GM12878 (cell line): ENCODE results near the gene HPSE2. TPM values are rescaled to one million over a fixed set of nuclear protein-coding genes. Genes with fewer than 3 reads are reported as not detected.

Source experiments
- ATAC-seq: fragments of 200-7000 bp; cut with Tn5 transposase; 3 replicates; pipeline ENCODE4 v1.9.1; 2020; ENCODE audit warnings: mild to moderate bottlenecking, moderate library complexity
- BruUV-seq: library from RNA; stranded (reverse); fragments of 400-500 nt; replicated peaks from 2 replicates; lab custom pipeline; 2021; lab: Mats Ljungman, UMichigan
- CTCF ChIA-PET: fragments of 300-600 bp; sonication (Branson Sonifier 250); formaldehyde crosslinking; extraction: SDS; loops from one replicate; lab custom pipeline; 2021; ENCODE audit warnings: inconsistent platforms; lab: Yijun Ruan, JAX
- POLR2A ChIA-PET: fragments of 350-600 bp; formaldehyde crosslinking; extraction: SDS; loops from one replicate; lab custom pipeline; 2021; ENCODE audit warnings: inconsistent platforms; lab: Charles Lee
- RAD21 ChIA-PET: fragments of 300-600 bp; sonication (Branson Sonifier 250); formaldehyde crosslinking; loops from one replicate; lab custom pipeline; 2023; ENCODE audit warnings: antibody characterized with exemption; ENCODE audit not compliant: unreplicated experiment; lab: Charles Lee
- SMC1A ChIA-PET: fragments of 300-600 bp; sonication (Branson Sonifier 250); formaldehyde crosslinking; loops from one replicate; lab custom pipeline; 2023; ENCODE audit not compliant: unreplicated experiment, uncharacterized antibody; lab: Charles Lee
- DNase-seq: peaks from one replicate; pipeline ENCODE4 v3.0.0-alpha.2; 2011; ENCODE audit warnings: low read depth, low spot score
- FAIRE-seq: peaks from 3 replicates; lab custom pipeline; 2011; peaks lifted over from hg19 to GRCh38; lab: Jason Lieb, UNC
- H2AFZ ChIP-seq: 2 replicates; pipeline ENCODE4 v1.6.0; 2011; ENCODE audit warnings: low read depth, low read length, control low read depth; ENCODE audit not compliant: control insufficient read depth
- H3K27ac ChIP-seq: 2 replicates; pipeline ENCODE4 v1.5.1; 2011; ENCODE audit warnings: control low read depth; ENCODE audit not compliant: control insufficient read depth, insufficient read depth
- H3K27me3 ChIP-seq, 2 experiments: replicated peaks in 1 of 2; 2 replicates each; pipeline versions ENCODE4 v1.6.0 to v1.6.1; 2011; ENCODE audit warnings: low read length in 1 of 2; ENCODE audit not compliant: control insufficient read depth in 2 of 2, insufficient read depth in 2 of 2
- H3K36me3 ChIP-seq, 2 experiments: 2 replicates each; pipeline ENCODE4 v1.5.1; 2011; ENCODE audit warnings: low read length in 1 of 2; ENCODE audit not compliant: control insufficient read depth in 2 of 2, insufficient read depth in 2 of 2
- H3K4me1 ChIP-seq: 2 replicates; pipeline ENCODE4 v1.6.1; 2011; ENCODE audit warnings: mild to moderate bottlenecking, low read length, moderate library complexity, mixed read lengths; ENCODE audit not compliant: control insufficient read depth, insufficient read depth
- H3K4me2 ChIP-seq: 2 replicates; pipeline ENCODE4 v1.6.0; 2011; ENCODE audit warnings: control low read depth; ENCODE audit not compliant: control insufficient read depth, insufficient read depth
- H3K4me3 ChIP-seq: fragments of 200-600 bp; sonication (generic); 2 replicates; pipeline ENCODE4 v1.5.1; 2016
- H3K79me2 ChIP-seq: 2 replicates; pipeline ENCODE4 v1.6.0; 2011; ENCODE audit warnings: low read length; ENCODE audit not compliant: control insufficient read depth, insufficient read depth
- H3K9ac ChIP-seq: 2 replicates; pipeline ENCODE4 v1.8.0; 2011; ENCODE audit warnings: low read length, control low read depth, mixed read lengths; ENCODE audit not compliant: control insufficient read depth, insufficient read depth
- H3K9me3 ChIP-seq: replicated peaks from 3 replicates; pipeline ENCODE4 v1.5.1; 2011; ENCODE audit warnings: mild to moderate bottlenecking, low read length; ENCODE audit not compliant: control insufficient read depth, insufficient read depth
- H4K20me1 ChIP-seq: 2 replicates; pipeline ENCODE4 v1.6.0; 2011; ENCODE audit not compliant: control insufficient read depth, insufficient read depth
- FOXM1 ChIP-seq: IDR thresholded peaks from 2 replicates; pipeline ENCODE4 v1.6.1; 2012; ENCODE audit warnings: low read depth, mild to moderate bottlenecking, inconsistent platforms, low read length, moderate library complexity
- HCFC1 ChIP-seq: fragments of 150-350 bp; IDR thresholded peaks from 2 replicates; pipeline ENCODE4 v1.6.1; 2014; ENCODE audit warnings: low read length
- RAD21 ChIP-seq: IDR thresholded peaks from 2 replicates; pipeline ENCODE4 v1.6.1; 2011; ENCODE audit warnings: mild to moderate bottlenecking, low read depth, low read length, moderate library complexity; ENCODE audit not compliant: insufficient read depth
- STAT3 ChIP-seq: IDR thresholded peaks from 2 replicates; pipeline ENCODE4 v1.6.1; 2011; ENCODE audit warnings: low read depth, low read length, improper control_type of control experiment
- WGBS: methylation state at CpG from one replicate; pipeline ENCODE4 v1.1.6; 2016; ENCODE audit warnings: low lambda C conversion rate; ENCODE audit not compliant: insufficient replicate concordance, insufficient coverage; ENCODE audit errors: missing lambda C conversion rate; 5-methylcytosine and 5-hydroxymethylcytosine counted together
- in situ Hi-C: fragments of 300-500 bp; cut with MboI; formaldehyde crosslinking; loops from 9 replicates; pipeline ENCODE4 v1.14.3; 2018; ENCODE audit warnings: mixed read lengths
- intact Hi-C: fragments of 100-400 bp; cut with micrococcal nuclease; formaldehyde crosslinking; loops from one replicate; pipeline ENCODE4 v1.14.2; 2022; ENCODE audit not compliant: unreplicated experiment
- polyA plus RNA-seq, 11 experiments: library from polyadenylated mRNA; depleted of rRNA in 4 of 11; unstranded in 6 of 11; stranded (reverse) in 5 of 11; fragments of >200 nt; fragmentation: Nextera tagmentation in 4 of 11; fragmentation: Illumina TruSeq in 1 of 11; extraction: Ambion mirVana in 4 of 11; extraction: Trizol in 1 of 11; gene quantifications; 1 replicate in 1 of 11; 2 replicates in 10 of 11; pipeline versions ENCODE4 v1.2.1 to v1.2.3, GENCODE V29; 2011 to 2016; ENCODE audit warnings: inconsistent platforms in 2 of 11, missing spikeins in 2 of 11, low read depth in 1 of 11
- total RNA-seq, 4 experiments: library from RNA; depleted of rRNA in 3 of 4; stranded (reverse); fragments of >200 nt in 3 of 4; fragmentation: Illumina TruSeq in 1 of 4; extraction: Trizol in 1 of 4; gene quantifications; 2 replicates each; pipeline versions ENCODE4 v1.2.1 to v1.2.3, GENCODE V29; 2013 to 2021
- TF ChIP-seq, protein P1 (sequence below), 3 experiments: IDR thresholded peaks in 2 of 3; conservative IDR thresholded peaks in 1 of 3; 2 replicates each; pipeline ENCODE4 v1.5.1; 2011; ENCODE audit warnings: low read depth in 3 of 3, low read length in 3 of 3, mild to moderate bottlenecking in 3 of 3, control low read depth in 2 of 3, moderate library complexity in 2 of 3, inconsistent platforms in 1 of 3, mixed read lengths in 1 of 3; ENCODE audit not compliant: control insufficient read depth in 2 of 3, insufficient read depth in 1 of 3; ENCODE audit errors: extremely low read depth in 1 of 3
- TF ChIP-seq, protein P2 (sequence below): IDR thresholded peaks from 2 replicates; pipeline ENCODE4 v1.6.1; 2012; ENCODE audit warnings: low read depth, low read length, improper control_type of control experiment

Gene HPSE2
- total and polyA plus RNA-seq, 10 of the 15 experiments (the other 5 are each of a cell fraction or from before 2014, with no cell fraction given): 0.06 TPM; not detected in 9

- BruUV-seq: no TSS peak
- Histone ChIP-seq H3K27ac (no peak overlapping the region), H3K27me3 (no peaks in the 10 kb centered on the region), H3K79me2 (no peaks in the 10 kb centered on the region), H3K9ac (no peak overlapping the region), H3K4me1 (no peaks in the 10 kb centered on the region), H3K36me3 (no peaks in the 10 kb centered on the region), H3K9me3 (no peaks in the 10 kb centered on the region), H4K20me1 (no peaks in the 10 kb centered on the region), H2AFZ (no peak overlapping the region), H3K4me2 (no peak overlapping the region), H3K4me3 (no peak overlapping the region)
- intact Hi-C loops: loop anchor here (1.0 kb wide), 1 partner anchor 529 kb away; no protein-coding TSS in a partner anchor
- no peak for ATAC-seq
- no peak for TF ChIP-seq FOXM1
- TF ChIP-seq, protein P1, sequence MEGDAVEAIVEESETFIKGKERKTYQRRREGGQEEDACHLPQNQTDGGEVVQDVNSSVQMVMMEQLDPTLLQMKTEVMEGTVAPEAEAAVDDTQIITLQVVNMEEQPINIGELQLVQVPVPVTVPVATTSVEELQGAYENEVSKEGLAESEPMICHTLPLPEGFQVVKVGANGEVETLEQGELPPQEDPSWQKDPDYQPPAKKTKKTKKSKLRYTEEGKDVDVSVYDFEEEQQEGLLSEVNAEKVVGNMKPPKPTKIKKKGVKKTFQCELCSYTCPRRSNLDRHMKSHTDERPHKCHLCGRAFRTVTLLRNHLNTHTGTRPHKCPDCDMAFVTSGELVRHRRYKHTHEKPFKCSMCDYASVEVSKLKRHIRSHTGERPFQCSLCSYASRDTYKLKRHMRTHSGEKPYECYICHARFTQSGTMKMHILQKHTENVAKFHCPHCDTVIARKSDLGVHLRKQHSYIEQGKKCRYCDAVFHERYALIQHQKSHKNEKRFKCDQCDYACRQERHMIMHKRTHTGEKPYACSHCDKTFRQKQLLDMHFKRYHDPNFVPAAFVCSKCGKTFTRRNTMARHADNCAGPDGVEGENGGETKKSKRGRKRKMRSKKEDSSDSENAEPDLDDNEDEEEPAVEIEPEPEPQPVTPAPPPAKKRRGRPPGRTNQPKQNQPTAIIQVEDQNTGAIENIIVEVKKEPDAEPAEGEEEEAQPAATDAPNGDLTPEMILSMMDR (IDR thresholded peaks at IDR 0.05 in 2 of 3, conservative IDR thresholded peaks at IDR 0.05 in 1 of 3; ENCODE audit: control insufficient read depth in 2 of 3, extremely low read depth in 1 of 3, insufficient read depth in 1 of 3, low read depth in 3 of 3, low read length in 3 of 3): peak; percentile 24 to 33 (median 29); a peak in 4 of 6 replicates
- no peak for TF ChIP-seq HCFC1
- no peak for TF ChIP-seq STAT3
- peak; percentile 57 for TF ChIP-seq RAD21
- TF ChIP-seq, protein P2, sequence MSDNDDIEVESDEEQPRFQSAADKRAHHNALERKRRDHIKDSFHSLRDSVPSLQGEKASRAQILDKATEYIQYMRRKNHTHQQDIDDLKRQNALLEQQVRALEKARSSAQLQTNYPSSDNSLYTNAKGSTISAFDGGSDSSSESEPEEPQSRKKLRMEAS: no peak
- ChIA-PET RAD21 (no interaction called here), CTCF (interaction anchor here (0.9 to 1.1 kb wide), 5 partner anchors 10 to 1362 kb away, joined by 3 to 4 read pairs (median 3); no protein-coding TSS in a partner anchor), POLR2A (no interaction called here), SMC1A (no interaction called here)
- whole genome bisulfite sequencing: 0% methylated on average over 6 of the region's 6 CpGs
- DNase-seq: no peak
- in situ Hi-C loops: no loop called here
- FAIRE-seq: no peak
These were observed 41.3 kb upstream of the HPSE2 start for GRCh38 chr10:99276848-99277486.
